ENCODE data around the gene KRTAP5-1.
"Not testable (repeated sequence)": the region's sequence is repeated elsewhere in the genome, so short reads cannot be mapped to it uniquely, and the experiment has no call there.

- not testable (repeated sequence) for TF ChIP-seq CTCF, POLR2A, POLR2AphosphoS5 (IDR thresholded peaks at IDR 0.05)
Observed at GRCh38 chr11:1582909-1583308, 2.2 kb downstream of the KRTAP5-1 start.

All from prostate gland (tissue), 2 donors.